NCI-H2196 treated with DMSO at 0.1 percent for 48 hours (cell line): ENCODE measurements around the gene HTATIP2.
A peak's percentile ranks its signal among the peaks of the same experiment; 100 is the strongest.
"Not testable (repeated sequence)": the region's sequence is repeated elsewhere in the genome, so short reads cannot be mapped to it uniquely, and the experiment has no call there.

Experiments used
- DNase-seq: peaks from one replicate; lab custom pipeline; 2025; ENCODE audit not compliant: unreplicated experiment; lab: John Stamatoyannopoulos, UW

HTATIP2 gene

DNA sequence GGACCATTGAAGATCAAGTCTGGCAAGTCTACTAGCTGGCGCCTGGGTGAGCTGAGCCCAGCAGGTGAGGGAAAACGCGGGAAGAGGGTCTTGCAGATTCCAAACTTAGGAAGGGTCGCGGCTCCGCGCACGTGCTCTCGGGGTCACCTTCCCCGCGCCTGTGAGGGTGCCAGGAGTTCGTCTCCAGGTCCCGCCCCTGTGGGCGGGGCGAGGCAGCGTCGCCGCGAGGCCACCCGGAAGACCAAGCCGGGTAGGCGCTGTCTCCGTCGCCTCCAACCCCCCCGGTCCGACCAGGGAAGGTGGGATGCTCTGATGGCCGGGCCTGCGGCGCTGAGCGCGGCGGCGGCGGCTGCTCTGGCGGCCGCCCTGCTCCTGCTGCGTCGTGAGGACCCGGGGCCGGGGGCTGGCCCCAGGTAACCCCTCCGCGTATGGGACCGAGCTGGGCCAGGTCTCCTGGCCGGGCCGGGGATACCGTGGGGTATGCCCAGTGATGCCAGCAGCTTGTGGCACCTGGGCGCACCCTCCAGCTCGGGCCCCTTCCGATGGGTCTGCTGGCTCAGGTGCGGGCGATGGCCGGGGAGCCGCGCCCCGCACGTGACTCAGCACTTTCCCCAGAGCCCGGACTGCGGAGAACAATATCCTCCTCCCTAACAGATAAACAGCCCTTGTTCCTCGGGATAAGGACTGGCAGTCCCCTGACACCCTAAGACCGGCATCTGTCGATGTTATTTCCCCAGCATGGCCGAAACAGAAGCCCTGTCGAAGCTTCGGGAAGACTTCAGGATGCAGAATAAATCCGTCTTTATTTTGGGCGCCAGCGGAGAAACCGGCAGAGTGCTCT is at the start of gene HTATIP2:
Gene HTATIP2, plus strand, starts transcription at position 215 of the 841 bp plus-strand sequence. Its CDS starts 524 bp downstream, at position 739.
- peak; percentile 29 for DNase-seq

DNA sequence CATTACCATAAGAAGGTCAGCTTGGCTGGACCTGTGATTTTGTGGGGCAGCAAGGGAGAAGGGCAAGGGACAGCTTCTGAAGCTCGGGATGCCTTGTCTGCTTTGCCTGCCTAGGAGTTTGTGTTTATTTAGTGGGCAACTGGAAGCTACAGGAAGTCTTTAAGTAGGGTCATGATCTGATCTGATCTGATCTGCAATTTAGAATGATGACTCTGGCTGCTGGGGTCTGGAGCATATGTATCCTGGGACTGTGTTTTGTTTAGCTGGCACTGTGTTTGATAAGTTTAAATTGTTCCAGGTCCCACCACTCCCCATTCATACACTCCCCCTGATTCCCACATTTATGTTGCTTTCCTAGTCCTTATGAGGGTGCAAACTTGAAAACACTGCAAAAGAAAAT is 47.7 kb upstream of the HTATIP2 start:
- no peak for DNase-seq

DNA sequence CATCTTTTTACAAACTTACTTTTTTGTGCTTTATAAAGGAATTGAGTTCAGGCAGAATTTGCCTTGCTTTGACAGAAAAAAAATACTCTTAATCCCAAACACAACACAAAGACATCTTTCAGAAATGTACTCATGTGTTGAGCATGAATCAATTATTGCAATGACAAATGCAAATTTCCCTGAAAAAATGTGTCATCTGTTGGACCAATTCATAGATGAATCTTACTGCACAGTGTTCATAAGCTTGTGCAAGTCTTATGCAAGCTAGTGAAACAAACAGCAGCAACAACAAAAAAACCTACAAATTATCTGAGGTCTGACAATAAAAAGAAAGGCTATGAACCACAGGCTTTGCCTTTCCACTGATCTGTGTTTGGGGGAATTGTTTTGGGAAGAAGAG is 42.3 kb upstream of the HTATIP2 start:
- DNase-seq = no peak

DNA sequence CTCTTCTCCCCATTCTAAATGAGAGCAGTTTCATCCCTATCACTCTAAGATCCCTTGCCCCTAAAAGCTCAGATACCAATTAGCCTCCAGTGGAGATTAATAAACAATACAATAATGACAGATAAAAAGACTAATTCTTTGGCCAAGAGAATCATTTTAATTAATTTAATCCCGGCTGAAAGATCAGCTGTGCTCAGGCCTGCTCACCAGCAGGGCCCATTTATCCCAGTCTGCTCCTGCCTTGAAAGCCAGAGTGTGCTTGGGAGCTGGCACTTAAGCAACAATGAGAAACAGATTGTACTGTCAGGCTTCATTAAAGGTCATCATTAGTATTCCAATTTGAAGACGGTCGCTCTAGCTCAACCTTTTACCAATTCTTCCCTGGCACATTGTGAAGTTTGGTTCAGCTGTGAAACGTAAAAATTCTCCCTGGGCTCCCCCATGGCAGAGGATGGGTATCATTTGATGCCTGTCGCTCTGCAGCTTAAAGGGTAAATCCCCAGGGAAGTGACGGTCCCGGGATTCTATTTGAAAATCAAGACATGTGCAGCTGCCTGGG is 36.1 kb upstream of the HTATIP2 start:
- no peak for DNase-seq

DNA sequence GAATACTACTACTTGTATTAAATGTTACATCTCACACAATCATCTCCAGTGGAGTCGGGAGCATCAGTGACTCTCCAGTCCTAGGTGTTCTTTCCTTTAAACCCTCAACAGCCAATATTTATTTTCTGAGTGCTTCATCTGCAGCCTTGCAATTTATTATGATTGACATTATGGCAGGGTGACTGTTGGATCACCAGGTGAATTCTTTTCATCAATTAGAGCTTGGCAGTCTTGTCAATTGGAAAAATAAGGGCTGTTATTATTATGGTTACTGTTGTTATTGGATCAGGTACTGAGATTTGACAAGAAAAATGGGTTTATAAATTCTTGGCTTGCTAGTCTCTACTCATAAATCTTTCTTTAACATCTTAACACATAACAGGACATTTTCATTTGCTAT is 27.5 kb upstream of the HTATIP2 start:
- DNase-seq = no peak

DNA sequence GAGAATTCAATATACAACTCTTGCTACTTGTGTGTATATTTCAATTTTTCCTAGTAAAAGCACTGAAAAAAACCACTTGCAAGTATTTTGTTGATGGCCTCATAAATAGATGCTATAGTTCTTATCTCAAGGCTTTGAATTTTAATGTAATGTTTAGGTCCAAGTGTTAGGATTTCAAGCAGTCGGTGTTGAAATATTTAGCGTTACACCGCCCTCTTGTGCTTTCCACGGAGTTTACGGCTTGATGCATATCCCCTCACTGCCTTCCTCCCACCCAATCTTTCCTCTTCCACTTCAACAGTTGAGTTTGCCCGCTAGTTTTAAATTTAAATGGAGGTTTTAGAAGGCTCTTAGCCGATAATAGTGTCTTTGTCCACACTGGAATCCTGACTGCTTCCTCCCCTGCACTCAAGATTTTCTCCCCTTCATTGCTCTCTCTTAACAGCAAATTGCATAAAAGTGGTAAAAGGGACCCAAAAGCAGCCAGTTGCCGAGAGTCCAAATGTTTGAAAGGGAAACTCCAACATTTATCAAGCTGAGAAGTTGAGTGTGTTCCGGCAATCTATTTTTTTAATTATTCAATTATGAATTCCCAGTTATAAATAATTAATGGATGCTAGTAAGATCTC is 25.9 kb upstream of the HTATIP2 start:
- DNase-seq = no peak

DNA sequence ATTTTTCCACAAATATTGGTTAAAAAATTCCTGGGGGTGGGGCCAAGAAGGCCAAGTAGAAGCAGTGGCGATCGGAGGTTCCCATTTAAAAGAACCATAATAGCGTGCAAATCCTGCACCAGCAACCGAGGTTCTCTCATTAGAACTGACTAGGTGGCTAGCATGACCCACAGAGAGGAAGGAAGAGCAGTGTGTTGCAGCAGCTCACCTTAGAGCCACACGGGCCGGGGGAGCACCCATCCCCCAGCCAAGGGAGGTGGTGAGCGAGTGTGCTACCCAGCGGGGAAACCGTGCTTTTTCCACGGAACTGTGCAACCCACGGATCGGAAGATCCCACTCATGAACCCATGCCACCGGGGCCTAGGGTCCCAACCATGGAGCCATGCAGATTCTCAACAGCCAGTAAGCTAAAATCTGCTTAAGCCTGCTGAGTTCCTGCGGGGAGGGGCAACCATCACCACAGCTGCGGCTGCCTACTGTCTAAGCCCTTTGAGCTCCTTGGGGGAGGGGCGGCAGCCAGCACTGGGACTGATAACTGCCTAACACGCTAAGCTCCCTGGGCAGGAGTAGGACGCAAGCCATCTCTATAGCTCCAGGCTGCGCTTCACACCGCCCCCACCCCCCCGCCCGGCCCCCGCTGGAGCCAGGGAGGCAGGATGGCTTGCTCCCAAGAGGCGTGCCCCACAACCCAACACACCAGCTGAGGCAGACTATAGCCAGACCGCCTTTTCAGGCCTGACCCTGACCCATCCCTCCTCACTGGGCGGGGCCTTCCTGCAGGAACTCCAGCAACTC is 21.0 kb upstream of the HTATIP2 start:
- DNase-seq = no peak

DNA sequence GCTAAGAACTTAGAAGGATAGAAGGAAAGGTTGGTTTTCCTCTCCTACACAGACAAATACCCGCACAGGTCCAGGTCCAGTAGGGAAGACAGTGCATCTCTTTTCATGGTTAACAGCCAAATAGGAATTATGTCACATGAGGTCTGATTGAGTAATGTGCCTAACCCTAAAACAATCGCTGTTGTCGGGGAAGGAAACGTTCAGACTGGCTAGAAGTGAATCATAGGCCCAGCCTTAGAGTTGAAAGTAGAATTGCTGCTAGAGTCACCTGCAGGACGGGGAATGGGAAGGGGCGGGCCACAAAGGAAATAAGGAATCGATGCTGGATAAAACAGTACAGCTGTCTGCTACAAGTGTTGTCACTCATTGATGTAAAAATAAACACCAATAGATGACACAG is 12.4 kb upstream of the HTATIP2 start:
- DNase-seq = no peak

DNA sequence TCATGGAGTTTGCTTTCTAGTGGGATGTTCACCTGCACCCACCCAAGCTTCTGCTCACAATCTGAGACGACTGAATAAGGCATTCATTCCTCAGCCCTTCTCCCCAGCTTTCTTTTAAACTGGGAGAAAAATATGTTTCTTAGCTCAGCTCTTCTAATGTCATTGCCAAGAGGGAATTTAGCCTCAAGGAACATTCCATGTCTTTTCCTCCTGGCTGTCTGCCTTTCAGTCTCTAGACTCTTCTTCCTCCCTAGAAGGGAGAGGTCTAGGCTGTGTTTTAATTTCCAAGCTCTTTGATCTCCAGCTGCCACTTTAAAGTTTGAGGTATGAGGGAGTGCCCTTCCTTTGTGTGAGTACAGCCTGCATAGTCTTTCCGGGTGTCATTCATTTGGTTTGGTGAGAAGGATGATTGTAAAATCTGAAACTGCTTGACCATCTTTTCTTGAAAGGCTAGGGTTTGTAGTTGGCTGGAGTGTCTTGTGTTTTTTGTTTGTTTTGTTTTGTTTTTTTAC is 11.7 kb upstream of the HTATIP2 start:
- no peak for DNase-seq

DNA sequence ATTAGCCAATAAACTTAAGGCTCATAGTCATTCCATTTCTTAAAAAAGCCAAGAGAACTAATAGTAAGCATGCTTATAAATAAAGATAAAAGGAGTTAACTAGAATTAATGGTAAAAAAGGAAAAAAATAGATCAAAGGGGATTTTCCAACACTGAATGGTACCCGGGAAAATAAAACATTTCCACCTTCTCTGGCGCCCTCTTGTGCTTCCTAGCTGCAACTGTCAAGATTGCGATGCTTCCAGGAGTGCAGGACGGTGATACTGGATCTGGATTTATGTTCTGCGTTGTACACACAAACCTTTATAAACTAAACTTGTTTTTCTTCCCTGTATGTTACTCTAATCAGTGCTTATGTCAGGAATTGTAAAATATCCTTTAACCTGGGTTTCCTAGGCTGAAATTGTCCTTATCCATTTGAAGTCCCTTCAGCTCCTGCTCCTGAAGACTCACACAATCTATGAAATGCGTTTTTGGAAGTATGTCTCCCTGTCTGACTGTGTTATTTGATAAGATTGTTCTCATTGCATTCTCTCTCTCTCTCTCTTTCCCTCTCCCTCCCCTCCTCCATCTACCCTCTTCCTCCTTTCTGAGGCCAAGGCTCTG is 9.6 kb upstream of the HTATIP2 start:
- peak; percentile 22 for DNase-seq

DNA sequence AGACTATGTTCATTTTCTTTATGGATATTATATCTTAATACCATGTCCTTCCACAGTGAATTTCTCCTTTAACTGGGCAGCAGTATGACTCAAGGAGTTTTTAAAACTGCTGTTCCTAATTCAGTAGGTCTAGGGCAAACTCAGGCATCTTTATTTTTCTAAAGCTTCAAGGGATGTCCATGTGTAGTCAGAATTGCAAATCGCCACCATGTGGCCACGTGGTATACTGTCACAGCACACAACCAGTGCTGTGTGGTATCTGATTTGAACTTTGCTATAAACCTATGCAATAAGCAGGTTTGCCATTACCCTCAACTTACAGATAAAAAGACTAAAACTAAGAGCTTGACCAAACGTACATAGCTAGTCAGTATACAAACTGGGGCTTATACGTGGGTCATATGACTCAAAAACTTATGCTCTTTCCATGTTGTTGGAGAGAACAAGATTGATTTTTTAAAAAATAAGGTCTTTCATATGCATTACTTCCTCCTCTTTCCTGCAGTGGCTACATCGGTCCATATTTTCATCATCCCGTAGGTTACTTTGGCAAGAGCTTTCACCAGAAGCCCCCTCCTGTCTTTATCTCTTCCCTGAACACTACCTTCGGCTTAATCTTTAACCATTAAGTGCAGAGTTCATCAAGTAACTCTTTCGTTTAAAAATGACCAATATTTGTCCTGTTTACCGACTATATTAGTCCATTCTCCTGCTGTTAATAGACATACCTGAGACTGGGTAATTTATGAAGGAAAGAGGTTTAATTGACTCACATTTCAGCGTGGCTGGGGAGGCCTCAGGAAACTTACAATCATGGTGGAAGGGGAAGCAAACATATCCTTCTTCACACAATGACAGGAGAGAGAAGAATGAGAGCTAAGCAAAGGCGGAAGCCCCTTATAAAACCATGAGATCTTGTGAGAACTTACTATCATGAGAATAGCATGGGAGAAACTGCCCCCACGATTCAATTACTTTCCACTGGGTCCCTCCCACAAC is 8.0 kb upstream of the HTATIP2 start:
- DNase-seq = peak; percentile 13

DNA sequence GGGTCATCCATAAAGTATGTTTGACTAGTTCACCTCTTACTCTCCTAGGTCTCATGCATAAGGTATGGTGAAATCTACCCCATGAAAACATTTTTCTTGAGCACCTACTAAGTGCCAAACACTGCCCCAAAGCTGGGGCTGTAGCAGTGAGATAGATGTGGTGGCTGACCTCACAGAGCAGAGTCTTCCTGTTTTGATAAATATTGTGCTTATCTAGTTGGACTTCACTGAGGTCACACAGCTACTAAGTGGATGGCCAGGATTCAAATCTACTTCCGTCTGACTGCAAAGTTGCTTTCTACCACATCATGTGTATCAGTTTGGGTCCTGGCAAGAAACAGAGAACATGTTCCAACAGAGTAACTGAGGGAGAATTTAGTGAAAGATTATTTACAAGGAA is 6.4 kb upstream of the HTATIP2 start:
- no peak for DNase-seq

DNA sequence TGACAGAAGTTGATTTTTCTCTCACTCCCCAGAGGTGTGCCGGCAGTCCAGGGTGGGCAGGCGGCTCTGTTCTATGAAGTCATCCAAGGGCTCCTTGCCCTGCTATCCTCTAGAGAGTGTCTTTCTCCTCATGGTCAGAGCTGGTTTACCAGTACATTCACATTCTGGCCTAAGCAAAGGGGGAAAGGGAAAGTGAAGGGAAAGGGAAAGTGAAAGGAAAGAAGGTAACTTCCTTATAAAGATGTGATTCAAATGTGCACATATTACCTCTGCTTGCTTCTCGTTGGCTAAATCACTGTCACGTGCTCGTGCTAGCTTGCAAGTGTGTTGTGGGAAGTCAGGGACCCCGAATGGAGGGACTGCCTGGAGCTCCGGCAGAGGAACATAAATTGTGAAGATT is 2.9 kb upstream of the HTATIP2 start:
- DNase-seq = peak; percentile 28

DNA sequence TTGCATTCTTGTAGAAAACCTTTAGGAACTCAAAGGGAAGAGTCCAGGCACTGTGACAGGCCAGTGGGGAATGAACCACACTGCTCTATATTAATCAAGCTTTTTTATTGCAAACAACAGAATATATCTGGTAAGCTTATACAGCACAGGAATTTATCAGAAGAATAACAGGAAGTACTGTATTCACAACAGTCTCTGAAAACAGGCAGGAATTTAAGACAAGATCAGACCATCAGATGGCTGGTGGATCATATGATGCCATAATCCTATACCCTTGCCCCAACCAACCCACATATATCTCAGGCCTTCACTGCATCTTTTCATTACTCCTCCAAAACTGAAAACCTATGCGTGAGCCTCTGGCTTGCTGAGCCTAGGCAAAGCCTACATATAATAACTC is 1.0 kb upstream of the HTATIP2 start:
- no peak for DNase-seq

DNA sequence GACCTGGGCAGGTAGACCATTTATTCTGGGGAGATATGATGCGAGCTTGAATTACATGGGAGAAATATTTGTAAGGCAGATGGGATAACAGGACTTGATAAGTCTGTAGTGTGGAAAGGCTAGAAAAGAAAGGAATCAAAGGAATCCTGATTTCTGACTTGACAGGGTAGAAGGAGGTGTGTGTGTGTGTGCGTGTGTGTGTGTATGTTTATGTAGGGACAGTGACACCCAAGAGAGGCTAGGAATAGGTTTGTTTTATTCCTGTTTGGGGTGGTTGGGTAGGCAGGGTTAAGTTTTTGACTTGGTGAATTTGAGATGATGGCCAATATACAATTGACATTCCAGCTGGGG is 390 bp upstream of the HTATIP2 start:
- no peak for DNase-seq

DNA sequence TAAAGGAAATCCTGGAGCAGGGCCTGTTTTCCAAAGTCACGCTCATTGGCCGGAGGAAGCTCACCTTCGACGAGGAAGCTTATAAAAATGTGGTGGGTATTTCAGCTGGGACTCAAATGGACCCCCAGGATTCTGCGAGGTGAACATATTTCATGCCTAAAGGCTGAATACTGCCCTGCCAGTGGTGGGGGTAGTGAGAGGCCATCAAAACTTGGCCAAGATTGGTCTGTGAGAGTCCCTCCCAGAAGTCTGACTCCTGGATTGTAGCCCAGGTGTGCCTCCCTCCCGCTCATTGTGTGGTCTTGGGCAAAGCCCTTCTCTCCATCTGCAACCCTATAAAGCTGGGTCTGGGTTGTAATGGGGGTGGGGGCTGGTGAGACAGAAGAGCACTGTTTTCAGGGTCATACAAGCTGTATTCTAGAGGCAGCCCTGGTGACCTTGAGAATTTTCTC is 853 bp downstream of the HTATIP2 start:
- DNase-seq = no peak

DNA sequence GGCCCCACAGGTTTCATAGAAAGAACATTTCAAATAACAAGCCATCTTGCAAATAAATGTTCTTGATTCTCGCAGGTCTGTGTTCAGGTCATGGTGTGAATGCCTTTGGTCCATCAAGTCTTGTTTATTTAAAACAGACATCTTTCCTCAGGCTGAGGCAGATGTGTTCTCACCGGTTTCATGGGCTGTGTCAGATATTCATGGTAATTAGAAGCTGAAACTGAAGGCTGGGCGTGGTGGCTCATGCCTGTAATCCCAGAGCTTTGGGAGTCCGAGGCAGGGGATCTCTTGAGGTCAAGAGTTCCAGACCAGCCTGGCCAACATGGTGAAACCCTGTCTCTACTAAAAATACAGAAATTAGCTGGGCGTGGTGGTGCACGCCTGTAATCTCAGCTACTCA is 2.0 kb downstream of the HTATIP2 start:
- DNase-seq = not testable (repeated sequence)

DNA sequence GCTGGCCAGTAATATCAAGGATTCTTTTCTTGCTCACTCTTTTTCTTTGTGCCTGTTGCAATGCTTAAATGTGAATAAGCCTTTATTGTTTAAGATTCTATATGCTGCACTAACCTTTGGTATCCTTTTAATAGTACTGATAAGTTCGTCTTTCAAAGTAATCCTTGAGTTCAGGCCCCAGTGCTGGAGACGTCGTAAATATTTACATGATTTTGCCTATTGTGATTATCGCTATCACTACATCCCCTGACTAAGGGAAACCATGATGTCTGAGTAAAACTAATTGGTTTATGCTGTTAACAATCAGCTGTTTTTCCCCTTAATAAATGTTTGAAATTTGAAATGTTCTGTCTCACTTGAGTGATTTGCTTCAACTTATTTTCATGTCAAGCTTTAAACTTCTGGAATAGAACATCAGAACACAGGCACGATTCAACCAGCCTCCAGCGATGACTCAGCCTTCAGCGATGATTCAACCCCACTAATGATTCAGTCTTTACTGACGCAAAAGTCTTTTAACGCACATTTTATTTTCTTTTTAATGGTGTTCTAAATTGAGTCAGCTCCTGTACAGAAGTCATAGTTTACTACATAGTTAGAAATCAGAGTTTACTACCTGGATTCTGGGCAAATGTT is 3.9 kb downstream of the HTATIP2 start:
- DNase-seq = no peak

DNA sequence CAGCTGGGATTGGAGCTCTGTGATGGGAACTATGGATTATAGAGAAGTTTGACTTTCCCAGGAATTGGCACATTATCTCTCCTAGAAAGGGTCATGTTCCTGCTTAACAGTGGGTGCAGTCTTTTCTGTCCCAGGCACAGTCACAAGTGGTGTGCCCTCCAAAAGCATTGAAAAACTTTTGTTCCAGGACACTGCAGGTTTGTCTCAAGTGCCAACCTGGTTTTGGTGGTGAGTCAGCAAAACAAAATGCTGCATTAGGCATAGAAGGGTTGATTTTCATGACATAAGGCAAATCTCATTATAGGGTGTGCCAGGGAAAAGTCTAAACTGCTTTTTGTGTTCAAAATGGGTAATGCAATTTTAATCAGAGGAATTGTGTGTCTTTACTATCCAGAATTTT is 4.9 kb downstream of the HTATIP2 start:
- no peak for DNase-seq
